KOPT-K1 (cell line): Measurements from ENCODE around the gene ZNF133.
"Not testable (repeated sequence)": the region's sequence is repeated elsewhere in the genome, so short reads cannot be mapped to it uniquely, and the experiment has no call there.

Experiments
- H3K27ac ChIP-seq: fragments of 200-600 bp; sonication (generic); 2 replicates; pipeline ENCODE4 v1.5.1; 2016; ENCODE audit warnings: antibody characterized with exemption, mild to moderate bottlenecking, low read depth, low read length; ENCODE audit not compliant: poor library complexity, severe bottlenecking
- H3K36me3 ChIP-seq: fragments of 200-600 bp; sonication (generic); 2 replicates; pipeline ENCODE4 v1.5.1; 2017; ENCODE audit warnings: antibody characterized with exemption, mild to moderate bottlenecking, low read length, moderate library complexity; ENCODE audit not compliant: insufficient read depth
- H3K9me3 ChIP-seq: fragments of 200-600 bp; sonication (generic); 2 replicates; pipeline ENCODE4 v1.5.1; 2017; ENCODE audit warnings: antibody characterized with exemption, low read length, mild to moderate bottlenecking; ENCODE audit not compliant: insufficient read depth, poor library complexity, severe bottlenecking

The ZNF133 gene

DNA sequence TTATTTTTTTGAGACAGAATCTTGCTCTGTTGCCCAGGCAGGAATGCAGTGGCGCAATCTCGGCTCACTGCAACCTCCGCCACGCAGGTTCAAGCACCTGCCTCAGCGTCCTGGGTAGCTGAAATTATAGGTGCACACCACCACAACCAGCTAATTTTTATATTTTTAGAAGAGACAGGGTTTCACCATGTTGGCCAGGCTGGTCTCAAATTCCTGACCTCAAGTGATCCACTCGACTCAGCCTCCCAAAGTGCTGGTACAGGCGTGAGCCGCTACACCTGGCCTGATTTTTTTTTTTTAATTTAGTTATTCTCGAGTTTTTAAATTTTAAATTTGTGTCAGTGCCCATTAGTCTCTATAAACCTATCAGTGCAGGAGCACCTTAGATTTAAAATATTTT is 24.4 kb downstream of the ZNF133 start:
- Histone ChIP-seq H3K27ac (no peak overlapping the region), H3K9me3 (no peaks in the 10 kb centered on the region), H3K36me3 (peaks cover 21% of the 10 kb centered on the region)

DNA sequence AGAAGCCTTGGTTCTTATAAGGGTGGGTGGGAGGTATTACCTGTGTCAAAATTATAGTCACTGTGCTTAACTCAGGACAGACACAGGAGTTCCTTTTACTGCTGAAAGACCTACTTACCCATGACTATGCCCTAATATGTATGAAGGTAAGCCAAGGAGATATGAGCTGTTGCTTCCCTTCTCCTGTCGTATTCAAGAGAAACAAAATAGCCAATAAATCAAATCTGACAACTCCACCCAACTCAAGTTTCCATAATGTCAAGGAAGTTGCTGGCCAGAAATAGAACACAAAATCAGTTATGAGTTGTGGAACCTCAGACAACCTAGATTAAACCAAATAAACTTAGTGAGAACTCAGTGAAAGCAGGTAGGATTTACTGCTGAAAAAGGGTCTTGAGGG is 25.1 kb downstream of the ZNF133 start:
- Histone ChIP-seq H3K9me3 (no peaks in the 10 kb centered on the region), H3K36me3 (peaks cover 21% of the 10 kb centered on the region), H3K27ac (no peak overlapping the region)

DNA sequence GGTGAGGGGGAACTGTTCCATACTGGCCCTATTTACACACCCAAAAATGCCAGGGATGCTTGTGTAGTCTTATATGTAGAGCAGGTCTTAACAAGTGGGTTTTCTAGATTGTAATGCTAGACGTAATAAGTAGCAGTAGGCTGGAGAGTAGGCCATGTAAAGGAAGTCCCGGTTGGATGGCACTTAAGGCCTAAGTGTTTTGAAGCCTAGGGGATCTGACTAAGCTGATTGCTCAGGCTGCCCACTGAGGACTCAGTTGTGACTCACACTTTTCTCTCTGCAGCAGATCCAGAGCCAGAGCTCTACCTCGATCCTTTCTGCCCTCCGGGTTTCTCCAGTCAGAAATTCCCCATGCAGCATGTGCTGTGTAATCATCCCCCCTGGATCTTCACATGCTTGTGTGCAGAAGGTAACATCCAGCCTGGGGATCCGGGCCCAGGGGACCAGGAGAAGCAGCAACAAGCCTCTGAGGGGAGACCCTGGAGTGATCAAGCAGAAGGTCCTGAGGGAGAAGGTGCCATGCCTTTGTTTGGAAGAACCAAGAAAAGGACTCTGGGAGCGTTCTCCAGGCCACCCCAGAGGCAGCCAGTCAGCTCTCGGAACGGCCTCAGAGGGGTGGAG is 26.6 kb downstream of the ZNF133 start:
- Histone ChIP-seq H3K9me3 (no peaks in the 10 kb centered on the region), H3K36me3 (peaks cover 21% of the 10 kb centered on the region), H3K27ac (no peak overlapping the region)

DNA sequence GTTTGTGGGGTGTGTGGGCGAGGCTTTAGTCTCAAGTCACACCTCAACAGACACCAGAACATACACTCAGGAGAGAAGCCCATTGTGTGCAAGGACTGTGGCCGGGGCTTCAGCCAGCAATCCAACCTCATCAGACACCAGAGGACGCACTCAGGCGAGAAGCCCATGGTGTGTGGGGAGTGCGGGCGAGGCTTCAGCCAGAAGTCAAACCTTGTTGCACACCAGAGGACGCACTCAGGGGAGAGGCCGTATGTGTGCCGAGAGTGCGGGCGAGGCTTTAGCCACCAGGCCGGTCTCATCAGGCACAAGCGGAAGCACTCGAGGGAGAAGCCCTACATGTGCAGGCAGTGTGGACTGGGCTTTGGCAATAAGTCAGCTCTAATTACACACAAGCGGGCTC is 27.8 kb downstream of the ZNF133 start:
- Histone ChIP-seq H3K9me3 (no peaks in the 10 kb centered on the region), H3K27ac (no peak overlapping the region), H3K36me3 (peaks cover 21% of the 10 kb centered on the region)

DNA sequence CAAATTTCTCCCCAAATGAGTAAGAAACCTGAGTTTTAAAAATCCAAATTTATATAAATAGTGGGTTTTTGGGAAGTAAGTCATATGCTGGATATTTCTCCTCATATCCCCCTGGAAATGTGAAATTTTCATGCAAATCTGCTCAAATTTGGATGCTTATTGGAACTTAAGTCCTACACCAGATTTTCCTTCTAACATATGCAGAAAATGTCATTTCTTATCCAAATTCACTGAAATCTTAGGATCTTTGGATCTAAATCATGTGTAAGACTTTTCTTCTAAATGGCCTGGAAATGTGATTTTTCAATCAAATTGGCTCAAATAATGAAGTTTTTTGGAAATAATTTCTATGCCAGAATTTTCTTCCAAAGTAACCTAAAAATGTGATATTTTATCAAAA is 33.0 kb downstream of the ZNF133 start:
- Histone ChIP-seq H3K9me3 (no peaks in the 10 kb centered on the region), H3K36me3 (peaks cover 6% of the 10 kb centered on the region; the same call in 1 of the 2 replicates), H3K27ac (no peak overlapping the region)

DNA sequence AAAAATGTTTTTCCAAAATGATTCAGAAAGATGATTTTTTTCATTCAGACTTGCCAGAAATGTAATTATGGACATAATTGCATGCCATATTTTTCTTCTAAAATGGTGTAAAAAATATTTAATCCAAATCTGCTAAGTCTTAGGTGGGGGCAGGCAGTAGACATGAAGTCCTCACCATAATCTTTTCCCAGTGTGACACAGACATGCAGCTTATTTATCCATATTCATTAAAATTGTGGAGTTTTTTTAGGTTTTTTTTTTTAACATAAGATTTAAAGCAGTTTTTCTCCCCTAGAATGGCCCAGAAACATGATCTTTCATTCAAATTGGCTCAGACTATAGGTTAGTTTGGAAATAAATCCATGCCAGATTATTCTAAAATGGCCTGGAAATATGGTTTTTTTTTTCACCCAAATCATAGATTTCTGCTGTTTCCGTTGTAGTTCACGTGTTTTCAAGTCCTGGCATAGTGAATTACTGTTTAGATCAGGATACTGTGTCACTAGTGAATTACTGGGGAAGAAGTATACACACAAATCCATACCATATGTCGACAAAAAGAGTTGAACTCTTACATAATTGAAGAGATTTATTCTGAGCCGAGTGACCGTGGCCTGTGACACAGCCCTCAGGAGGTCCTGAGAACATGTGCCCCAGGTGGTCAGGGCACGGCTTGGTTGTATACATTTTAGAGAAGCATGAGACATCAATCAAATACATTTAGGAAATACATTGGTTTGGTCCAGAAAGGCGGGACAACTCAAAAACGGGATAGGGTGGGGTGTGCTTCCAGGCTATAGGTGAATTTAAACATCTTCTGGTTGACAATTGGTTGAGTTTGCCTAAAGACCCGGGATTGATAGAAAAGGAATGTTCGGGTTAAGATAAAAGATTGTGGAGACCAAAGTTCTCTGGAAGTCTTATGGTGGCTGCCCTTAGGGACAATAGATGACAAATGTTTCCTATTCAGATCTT is 33.9 kb downstream of the ZNF133 start:
- H3K9me3 ChIP-seq, result peaks cover 4% of the 10 kb centered on the region
- H3K36me3 ChIP-seq, result no peaks in the 10 kb centered on the region
- H3K27ac ChIP-seq, result no peak overlapping the region

DNA sequence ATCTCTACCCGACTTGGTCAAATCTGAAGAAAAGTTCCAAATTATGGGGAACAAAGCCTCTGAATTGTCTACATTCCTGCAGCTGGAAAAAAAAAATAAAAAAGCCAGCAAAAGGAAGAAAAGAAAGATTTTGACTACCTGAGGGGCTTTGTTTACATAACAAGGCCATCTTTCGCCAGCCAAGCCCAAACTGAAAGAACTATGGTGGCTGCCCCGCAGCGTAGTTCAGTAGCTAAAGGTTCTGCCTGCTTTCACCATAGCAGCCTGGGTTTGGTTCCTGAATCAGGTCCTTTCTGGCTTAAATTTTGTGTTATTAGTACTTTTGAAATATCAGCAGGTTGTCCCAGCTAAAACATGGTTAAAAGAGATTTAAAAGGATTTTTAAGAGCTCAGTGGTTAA is 35.4 kb downstream of the ZNF133 start:
- H3K27ac ChIP-seq, result no peak overlapping the region
- peaks cover 16% of the 10 kb centered on the region for H3K9me3 ChIP-seq
- H3K36me3 ChIP-seq, result no peaks in the 10 kb centered on the region

DNA sequence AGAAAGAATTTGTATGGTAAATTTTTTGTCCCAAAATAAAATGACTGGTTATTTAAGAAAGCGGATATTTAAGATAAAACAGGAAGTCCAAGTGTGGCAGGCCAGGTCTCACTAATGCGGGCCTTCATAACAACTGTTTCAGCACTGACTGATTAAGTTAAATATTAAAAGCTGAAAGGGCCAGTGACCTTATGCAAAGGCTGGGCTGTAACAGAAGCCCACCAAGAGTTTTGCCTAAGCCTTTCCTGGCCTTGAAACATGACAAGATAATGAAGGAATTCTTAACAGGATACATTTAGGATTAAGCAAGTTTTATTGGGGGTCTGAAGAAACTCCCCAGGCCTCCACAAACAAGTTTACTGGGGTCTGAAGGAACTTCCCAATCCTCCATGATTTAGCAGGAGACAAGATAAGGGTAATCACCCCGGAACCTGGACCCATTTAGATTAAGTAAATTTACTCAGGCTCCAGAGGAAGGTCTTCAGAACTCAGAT is 36.3 kb downstream of the ZNF133 start:
- no peaks in the 10 kb centered on the region for H3K36me3 ChIP-seq
- peaks cover 16% of the 10 kb centered on the region for H3K9me3 ChIP-seq
- no peak overlapping the region for H3K27ac ChIP-seq

DNA sequence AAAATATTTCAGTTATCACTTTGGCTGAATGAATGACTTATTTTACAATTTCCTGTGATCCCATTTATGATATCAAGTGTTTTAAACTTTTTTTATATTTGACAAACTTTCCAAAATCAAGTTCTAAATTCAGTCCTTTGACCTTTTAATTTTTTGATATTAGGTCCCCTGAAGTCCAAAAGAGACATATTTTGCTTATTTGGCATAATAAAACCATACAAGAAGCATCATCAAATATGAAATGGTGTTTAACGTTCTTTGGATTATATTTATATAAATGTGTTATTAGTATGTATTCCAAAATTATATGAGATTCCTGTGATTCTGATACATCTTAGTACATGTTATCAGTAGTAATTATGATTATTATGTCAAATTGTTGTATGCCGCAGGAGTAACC is 38.7 kb downstream of the ZNF133 start:
- H3K9me3 ChIP-seq, result peaks cover 36% of the 10 kb centered on the region
- no peak overlapping the region for H3K27ac ChIP-seq
- no peaks in the 10 kb centered on the region for H3K36me3 ChIP-seq

DNA sequence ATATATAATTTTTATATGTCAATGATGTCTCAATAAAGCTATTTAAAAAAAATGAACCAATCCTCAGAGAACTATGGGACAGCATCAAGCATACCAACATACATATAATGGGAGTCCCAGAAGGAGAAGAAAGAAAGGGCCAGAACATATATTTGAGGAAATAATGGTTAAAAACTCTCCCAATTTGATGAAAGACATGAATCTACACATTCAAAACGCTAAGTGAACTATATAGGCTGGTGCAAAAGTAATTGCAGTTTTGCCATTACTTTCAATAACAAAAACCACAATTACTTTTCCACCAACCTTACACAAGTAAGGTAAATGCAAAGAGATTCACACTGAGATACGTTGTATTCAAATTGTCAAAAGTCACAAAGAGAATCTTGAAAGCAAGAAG is 43.4 kb downstream of the ZNF133 start:
- no peaks in the 10 kb centered on the region for H3K36me3 ChIP-seq
- peaks cover 40% of the 10 kb centered on the region for H3K9me3 ChIP-seq
- no peak overlapping the region for H3K27ac ChIP-seq

DNA sequence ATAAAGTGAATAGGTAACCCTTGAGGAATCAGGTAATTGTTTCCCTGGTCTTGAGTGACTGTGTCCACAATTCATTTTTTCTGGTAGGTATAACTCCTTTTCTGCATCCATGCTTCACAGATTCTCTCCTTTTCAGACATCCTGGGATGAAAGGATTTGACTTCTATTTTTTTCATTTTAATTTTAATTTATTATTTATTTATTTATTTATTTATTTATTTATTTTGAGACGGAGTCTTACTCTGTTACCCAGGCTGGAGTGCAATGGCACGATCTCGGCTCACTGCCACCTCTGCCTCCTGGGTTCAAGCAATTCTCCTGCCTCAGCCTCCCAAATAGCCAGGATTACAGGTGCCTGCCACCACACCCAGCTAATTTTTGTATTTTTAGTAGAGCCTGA is 61.4 kb downstream of the ZNF133 start:
- H3K36me3 ChIP-seq, H3K27ac ChIP-seq, H3K9me3 ChIP-seq: not testable (repeated sequence)

DNA sequence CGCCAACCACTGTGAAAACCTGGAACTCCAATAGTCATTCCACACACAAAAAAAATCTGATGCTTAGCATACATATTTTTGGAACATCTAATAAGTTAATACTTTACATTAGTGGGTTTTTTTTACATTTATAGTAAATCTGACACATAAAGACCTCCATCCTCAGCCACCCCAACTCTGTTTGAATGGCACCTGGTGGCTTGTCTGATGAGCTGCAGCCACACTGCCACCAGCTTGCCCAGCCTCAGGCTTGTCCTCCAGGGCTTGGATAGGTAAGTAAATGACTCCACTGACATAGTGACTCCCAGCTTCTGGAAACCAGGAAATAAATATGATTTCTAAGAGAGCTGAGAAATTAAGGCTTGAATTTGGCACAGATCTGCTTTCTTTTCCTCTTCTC is 71.5 kb downstream of the ZNF133 start:
- Histone ChIP-seq H3K36me3 (no peaks in the 10 kb centered on the region), H3K27ac (no peak overlapping the region)

DNA sequence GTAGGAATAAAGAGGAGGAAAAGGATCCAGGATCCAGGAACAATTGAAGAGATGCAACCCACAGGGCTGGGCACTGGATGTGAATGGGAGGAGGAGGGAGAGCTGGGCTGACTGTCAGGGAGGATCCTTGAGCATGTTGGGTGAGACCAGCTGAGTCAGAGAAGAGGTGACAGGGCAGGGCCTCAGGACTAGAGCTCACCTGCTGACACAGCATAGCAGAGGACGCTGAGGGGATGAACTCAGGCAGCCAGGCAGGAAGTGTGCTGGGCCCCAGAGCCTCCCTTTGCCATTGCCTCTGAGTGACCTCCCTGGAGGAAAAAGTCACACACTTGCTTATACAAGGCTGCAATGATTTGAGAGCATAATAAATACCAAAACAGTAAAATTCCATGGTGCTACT is 72.3 kb downstream of the ZNF133 start:
- no peak overlapping the region for H3K27ac ChIP-seq
- no peaks in the 10 kb centered on the region for H3K36me3 ChIP-seq
- no peaks in the 10 kb centered on the region for H3K9me3 ChIP-seq

More for the DNA sequence above, 71.5 kb downstream of the ZNF133 start:
- H3K9me3 ChIP-seq, result no peaks in the 10 kb centered on the region

DNA sequence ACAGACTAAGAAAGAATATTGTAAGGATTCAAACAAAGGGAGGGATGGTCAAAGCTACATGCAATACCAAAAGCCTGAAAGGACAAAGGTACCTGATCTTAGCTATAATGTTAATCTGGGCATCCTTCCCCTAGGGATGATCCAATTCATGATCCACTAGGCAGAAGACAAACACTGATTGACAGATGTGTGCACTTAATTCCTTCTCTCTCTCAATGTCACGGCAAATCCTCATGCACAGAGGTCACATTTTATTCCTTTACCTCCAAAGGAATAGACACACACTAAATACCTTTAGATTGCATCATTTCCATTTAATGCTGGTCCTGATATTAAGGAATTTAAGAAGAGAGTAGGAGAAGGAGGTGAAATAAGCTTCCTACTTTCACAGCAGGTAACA is 73.4 kb downstream of the ZNF133 start:
- no peak overlapping the region for H3K27ac ChIP-seq
- H3K36me3 ChIP-seq, result no peaks in the 10 kb centered on the region
- H3K9me3 ChIP-seq, result no peaks in the 10 kb centered on the region

DNA sequence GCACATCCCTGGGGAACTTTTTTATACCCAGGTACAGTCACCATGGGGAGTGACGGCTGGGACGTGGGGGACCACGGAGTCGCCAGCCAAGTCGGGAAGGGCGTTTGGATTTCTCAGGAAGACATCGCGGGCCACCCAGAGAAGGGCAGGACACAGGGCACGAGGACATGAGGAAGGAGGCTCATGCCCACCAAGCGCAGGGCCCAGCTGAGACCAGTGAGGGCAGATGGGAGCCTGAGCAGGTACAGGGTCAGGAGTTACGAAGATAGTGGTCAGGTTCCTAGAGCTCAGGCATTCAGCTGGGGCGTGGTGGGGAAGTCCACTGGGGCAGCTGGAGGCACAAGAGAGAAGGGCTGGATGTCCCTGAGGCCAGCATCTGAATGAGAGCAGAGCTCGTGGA is 74.6 kb downstream of the ZNF133 start:
- Histone ChIP-seq H3K36me3 (no peaks in the 10 kb centered on the region), H3K27ac (no peak overlapping the region), H3K9me3 (no peaks in the 10 kb centered on the region)
